WI38 (cell line): ENCODE results near the gene CBX2.
"Not testable (repeated sequence)": the region's sequence is repeated elsewhere in the genome, so short reads cannot be mapped to it uniquely, and the experiment has no call there.

ENCODE experiments used
- H3K4me3 ChIP-seq: 2 replicates; pipeline ENCODE4 v1.5.1; 2011; ENCODE audit warnings: low read depth, mild to moderate bottlenecking, control low read depth, low read length
- CTCF ChIP-seq: IDR thresholded peaks from 2 replicates; pipeline ENCODE4 v1.5.1; 2012; ENCODE audit warnings: low read depth, mild to moderate bottlenecking, control low read depth, low read length

Gene CBX2

GRCh38 chr17:79758271-79758670 is 19.7 kb upstream of the CBX2 start:
- no peak overlapping the region for H3K4me3 ChIP-seq

GRCh38 chr17:79760197-79760906 is 17.6 kb upstream of the CBX2 start:
- TF ChIP-seq CTCF: no peak
- no peak overlapping the region for H3K4me3 ChIP-seq

More at GRCh38 chr17:79758271-79758670, 19.7 kb upstream of the CBX2 start:
- TF ChIP-seq CTCF: no peak

- no peak for TF ChIP-seq CTCF
- H3K4me3 ChIP-seq: no peak overlapping the region
These were observed 15.9 kb upstream of the CBX2 start for GRCh38 chr17:79761894-79762589.

- TF ChIP-seq CTCF: no peak
- H3K4me3 ChIP-seq: no peak overlapping the region
These were observed 12.2 kb upstream of the CBX2 start for GRCh38 chr17:79765708-79766107.

- TF ChIP-seq CTCF: no peak
- H3K4me3 ChIP-seq: no peak overlapping the region
These were observed 8.1 kb upstream of the CBX2 start for GRCh38 chr17:79769570-79770506.

GRCh38 chr17:79771276-79771675 is 6.7 kb upstream of the CBX2 start:
- no peak for TF ChIP-seq CTCF
- no peak overlapping the region for H3K4me3 ChIP-seq

- not testable (repeated sequence) for H3K4me3 ChIP-seq
These were observed 5.2 kb upstream of the CBX2 start for GRCh38 chr17:79772726-79773125.
